SK-N-SH (cell line): ENCODE results near the gene COX4I1. TPM values are rescaled to one million over a fixed set of nuclear protein-coding genes. Genes with fewer than 3 reads are reported as not detected.

ENCODE experiments used
- CTCF ChIA-PET: fragments of 300-600, 350-600 bp; formaldehyde crosslinking; extraction: SDS; loops from one replicate; lab custom pipeline; 2021; lab: Yijun Ruan, JAX
- POLR2A ChIA-PET: fragments of 350-600 bp; sonication (Branson Sonifier 250); formaldehyde crosslinking; extraction: SDS; loops from one replicate; lab custom pipeline; 2020; ENCODE audit warnings: antibody characterized with exemption, inconsistent platforms; lab: Yijun Ruan, JAX
- DNase-seq: peaks from one replicate; pipeline ENCODE4 v3.0.0; 2012
- H2AFZ ChIP-seq: fragments of 200-600 bp; sonication (generic); 2 replicates; pipeline ENCODE4 v1.8.1; 2016; ENCODE audit warnings: antibody characterized with exemption, mild to moderate bottlenecking, low read depth
- H3F3A ChIP-seq: fragments of 200-600 bp; sonication (generic); replicated peaks from 2 replicates; pipeline ENCODE3; 2016; ENCODE audit warnings: antibody characterized with exemption, mild to moderate bottlenecking; ENCODE audit not compliant: insufficient read depth
- H3K27ac ChIP-seq, 2 experiments: fragments of 200-500 bp in 1 of 2; fragments of 200-600 bp in 1 of 2; sonication (Bioruptor generic) in 1 of 2; sonication (generic), shearing (Covaris generic) in 1 of 2; 2 replicates each; pipeline versions ENCODE4 v1.5.1 to v1.6.1; 2014 to 2016; ENCODE audit warnings: low read depth in 2 of 2, inconsistent platforms in 1 of 2, low read length in 1 of 2, mild to moderate bottlenecking in 1 of 2, mixed read lengths in 1 of 2
- H3K27me3 ChIP-seq: fragments of 200-600 bp; sonication (generic), shearing (Covaris generic); 2 replicates; pipeline ENCODE4 v1.6.1; 2016; ENCODE audit warnings: mixed run types; ENCODE audit not compliant: insufficient read depth
- H3K36me3 ChIP-seq, 2 experiments: fragments of 200-500 bp in 1 of 2; fragments of 200-600 bp in 1 of 2; sonication (Bioruptor generic) in 1 of 2; sonication (generic) in 1 of 2; replicated peaks in 1 of 2; 2 replicates each; pipeline versions ENCODE3 to v1.5.1; 2014 to 2016; ENCODE audit warnings: low read length in 1 of 2, mild to moderate bottlenecking in 1 of 2; ENCODE audit not compliant: insufficient read depth in 2 of 2, control insufficient read depth in 1 of 2
- H3K4me1 ChIP-seq, 2 experiments: fragments of 200-500 bp in 1 of 2; fragments of 200-600 bp in 1 of 2; sonication (Bioruptor generic) in 1 of 2; sonication (generic), shearing (Covaris generic) in 1 of 2; 2 replicates each; pipeline versions ENCODE4 v1.5.1 to v1.6.1; 2014 to 2016; ENCODE audit warnings: low read depth in 1 of 2, low read length in 1 of 2, mixed run types in 1 of 2; ENCODE audit not compliant: insufficient read depth in 2 of 2, control insufficient read depth in 1 of 2
- H3K4me2 ChIP-seq: fragments of 200-600 bp; sonication (generic), shearing (Covaris generic); 2 replicates; pipeline ENCODE4 v1.6.1; 2017; ENCODE audit warnings: mixed run types
- H3K4me3 ChIP-seq, 2 experiments: fragments of 200-500 bp in 1 of 2; fragments of 200-600 bp in 1 of 2; sonication (Bioruptor generic) in 1 of 2; sonication (generic), shearing (Covaris generic) in 1 of 2; 2 replicates each; pipeline versions ENCODE4 v1.5.1 to v1.8.1; 2014 to 2016; ENCODE audit warnings: low read depth in 2 of 2, inconsistent platforms in 1 of 2, low read length in 1 of 2, mild to moderate bottlenecking in 1 of 2, mixed read lengths in 1 of 2, moderate library complexity in 1 of 2
- H3K79me2 ChIP-seq: fragments of 200-600 bp; sonication (generic); 2 replicates; pipeline ENCODE4 v1.8.1; 2017; ENCODE audit warnings: mild to moderate bottlenecking; ENCODE audit not compliant: insufficient read depth
- H3K9ac ChIP-seq: fragments of 200-600 bp; sonication (generic); 2 replicates; pipeline ENCODE4 v1.6.1; 2017; ENCODE audit warnings: mixed run types
- H3K9me2 ChIP-seq: fragments of 200-600 bp; sonication (generic); 2 replicates; pipeline ENCODE4 v1.6.1; 2017; ENCODE audit warnings: mixed run types
- H3K9me3 ChIP-seq: fragments of 200-600 bp; sonication (generic); 2 replicates; pipeline ENCODE4 v1.6.1; 2017; ENCODE audit warnings: mixed run types, mild to moderate bottlenecking, moderate library complexity
- H4K20me1 ChIP-seq: fragments of 200-600 bp; sonication (generic); 2 replicates; pipeline ENCODE4 v1.6.1; 2017; ENCODE audit warnings: mild to moderate bottlenecking, mixed run types; ENCODE audit not compliant: insufficient read depth
- EZH2phosphoT487 ChIP-seq: fragments of 200-600 bp; sonication (generic); IDR thresholded peaks from 2 replicates; pipeline ENCODE4 v1.6.1; 2017; ENCODE audit warnings: low read depth, mixed run types, mild to moderate bottlenecking, antibody characterized with exemption, moderate library complexity, borderline replicate concordance
- FOSL2 ChIP-seq: IDR thresholded peaks from 2 replicates; pipeline ENCODE4 v1.4.0; 2012; ENCODE audit warnings: low read depth, mild to moderate bottlenecking, moderate library complexity, borderline replicate concordance
- FOXJ3 ChIP-seq: sonication (generic); formaldehyde crosslinking; IDR thresholded peaks from 2 replicates; pipeline ENCODE4 v1.5.1; 2020; ENCODE audit warnings: mild to moderate bottlenecking, missing genetic modification reagents
- GABPA ChIP-seq: IDR thresholded peaks from 2 replicates; pipeline ENCODE4 v1.4.0; 2012; ENCODE audit warnings: low read depth, mild to moderate bottlenecking
- NRF1 ChIP-seq: IDR thresholded peaks from 2 replicates; pipeline ENCODE4 v1.6.1; 2012; ENCODE audit warnings: low read depth, mild to moderate bottlenecking, low read length
- POLR2AphosphoS5 ChIP-seq: IDR thresholded peaks from 2 replicates; pipeline ENCODE4 v1.6.1; 2012; ENCODE audit warnings: low read depth, low read length
- RAD21 ChIP-seq: IDR thresholded peaks from 2 replicates; pipeline ENCODE4 v1.6.1; 2012; ENCODE audit warnings: mild to moderate bottlenecking, low read length
- RCOR1 ChIP-seq: fragments of 150-350 bp; IDR thresholded peaks from 2 replicates; pipeline ENCODE4 v1.6.1; 2017; ENCODE audit warnings: antibody characterized with exemption, low read length
- RFX5 ChIP-seq: IDR thresholded peaks from 2 replicates; pipeline ENCODE4 v1.6.1; 2012; ENCODE audit warnings: mild to moderate bottlenecking, improper control_type of control experiment, low read length
- RXRA ChIP-seq: IDR thresholded peaks from 2 replicates; pipeline ENCODE4 v1.4.0; 2012; ENCODE audit warnings: low read depth, mild to moderate bottlenecking, borderline replicate concordance
- TEAD4 ChIP-seq: IDR thresholded peaks from 2 replicates; pipeline ENCODE4 v1.4.0; 2012; ENCODE audit warnings: mild to moderate bottlenecking, borderline replicate concordance; ENCODE audit not compliant: insufficient read depth
- YY1 ChIP-seq: IDR thresholded peaks from 2 replicates; pipeline ENCODE4 v1.4.0; 2012; ENCODE audit warnings: low read depth, mild to moderate bottlenecking
- WGBS: methylation state at CpG from one replicate; pipeline ENCODE4 v1.1.6; 2017; ENCODE audit warnings: low lambda C conversion rate; 5-methylcytosine and 5-hydroxymethylcytosine counted together
- polyA plus RNA-seq, 3 experiments: library from polyadenylated mRNA; depleted of rRNA; stranded (reverse); fragments of >200 nt; gene quantifications; 2 replicates each; pipeline ENCODE4 v1.2.3, GENCODE V29; 2012
- TF ChIP-seq, protein P1 (sequence below): IDR thresholded peaks from 2 replicates; pipeline ENCODE4 v1.4.0; 2012; ENCODE audit warnings: low read depth, borderline replicate concordance
- TF ChIP-seq, protein P2 (sequence below): fragments of 200-600 bp; sonication (generic); IDR thresholded peaks from 2 replicates; pipeline ENCODE4 v1.6.1; 2017; ENCODE audit warnings: antibody characterized with exemption, mild to moderate bottlenecking, moderate library complexity
- TF ChIP-seq, protein P3 (sequence below): IDR thresholded peaks from 2 replicates; pipeline ENCODE4; 2012
- TF ChIP-seq, protein P4 (sequence below): IDR thresholded peaks from 2 replicates; pipeline ENCODE4 v1.4.0; 2012; ENCODE audit warnings: low read depth
- TF ChIP-seq, protein P5 (sequence below): fragments of 150-350 bp; IDR thresholded peaks from 2 replicates; pipeline ENCODE4 v1.6.1; 2017; ENCODE audit warnings: antibody characterized with exemption, low read length, low read depth, borderline replicate concordance

The COX4I1 gene
- polyA plus RNA-seq, 1 of the 3 experiments (the other 2 are of a cell fraction), result 1,294 TPM

DNA sequence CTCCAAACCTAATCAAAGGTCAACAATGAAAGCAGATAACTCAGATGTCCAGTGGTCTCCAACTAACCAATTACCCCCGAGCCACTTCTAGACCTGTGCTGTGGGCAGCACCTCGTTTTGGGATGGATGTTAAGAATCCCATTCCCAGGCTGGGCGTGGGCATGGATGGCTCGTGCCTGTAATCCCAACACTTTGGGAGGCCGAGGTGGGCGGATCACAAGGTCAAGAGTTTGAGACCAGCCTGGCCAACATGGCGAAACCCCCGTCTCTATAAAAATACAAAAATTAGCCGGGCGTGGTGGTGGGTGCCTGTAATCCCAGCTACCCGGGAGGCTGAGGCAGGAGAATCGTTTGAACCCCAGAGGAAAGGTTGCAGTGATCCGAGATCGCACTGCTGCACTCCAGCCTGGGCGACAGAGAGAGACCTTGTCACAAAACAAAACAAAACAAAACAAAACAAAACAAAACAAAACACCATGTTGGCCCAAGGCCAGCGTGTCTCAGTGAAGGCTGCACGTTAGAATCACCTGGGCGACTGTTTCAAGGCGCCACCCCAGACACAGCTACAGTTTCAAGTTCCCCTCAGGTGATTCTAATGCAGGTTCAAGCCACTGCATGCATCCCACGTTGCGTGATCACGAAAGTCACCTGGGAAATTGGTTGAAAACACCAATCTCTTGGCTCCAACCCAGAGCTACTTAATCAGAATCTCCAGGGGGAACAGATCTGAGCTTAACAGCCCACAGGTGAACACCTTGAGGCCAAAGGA is 21.3 kb downstream of the COX4I1 start:
- WGBS, result 17% methylated on average over 16 of the region's 22 CpGs
- Histone ChIP-seq H3K27ac (no peak overlapping the region), H3K9ac (no peak overlapping the region), H2AFZ (no peak overlapping the region), H3K9me2 (no peaks in the 10 kb centered on the region), H3K36me3 (no peaks in the 10 kb centered on the region), H3K4me2 (no peak overlapping the region), H3F3A (no peaks in the 10 kb centered on the region), H4K20me1 (no peaks in the 10 kb centered on the region), H3K4me3 (no peak overlapping the region; a peak in 1 of 4 replicates), H3K79me2 (no peaks in the 10 kb centered on the region), H3K9me3 (no peaks in the 10 kb centered on the region), H3K27me3 (peaks cover 49% of the 10 kb centered on the region; the same call in 1 of the 2 replicates)
- ChIA-PET CTCF (interaction anchor here (0.6 to 4.8 kb wide), 56 partner anchors 9 to 1755 kb away, joined by 3 to 94 read pairs (median 4); no protein-coding TSS in a partner anchor), POLR2A (no interaction called here)
- no peak for TF ChIP-seq YY1
- TF ChIP-seq TEAD4, result no peak
- no peak for TF ChIP-seq NRF1
- TF ChIP-seq, protein P1, sequence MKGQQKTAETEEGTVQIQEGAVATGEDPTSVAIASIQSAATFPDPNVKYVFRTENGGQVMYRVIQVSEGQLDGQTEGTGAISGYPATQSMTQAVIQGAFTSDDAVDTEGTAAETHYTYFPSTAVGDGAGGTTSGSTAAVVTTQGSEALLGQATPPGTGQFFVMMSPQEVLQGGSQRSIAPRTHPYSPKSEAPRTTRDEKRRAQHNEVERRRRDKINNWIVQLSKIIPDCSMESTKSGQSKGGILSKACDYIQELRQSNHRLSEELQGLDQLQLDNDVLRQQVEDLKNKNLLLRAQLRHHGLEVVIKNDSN, result no peak
- no peak for TF ChIP-seq RXRA
- TF ChIP-seq GABPA, result no peak
- TF ChIP-seq, protein P2, sequence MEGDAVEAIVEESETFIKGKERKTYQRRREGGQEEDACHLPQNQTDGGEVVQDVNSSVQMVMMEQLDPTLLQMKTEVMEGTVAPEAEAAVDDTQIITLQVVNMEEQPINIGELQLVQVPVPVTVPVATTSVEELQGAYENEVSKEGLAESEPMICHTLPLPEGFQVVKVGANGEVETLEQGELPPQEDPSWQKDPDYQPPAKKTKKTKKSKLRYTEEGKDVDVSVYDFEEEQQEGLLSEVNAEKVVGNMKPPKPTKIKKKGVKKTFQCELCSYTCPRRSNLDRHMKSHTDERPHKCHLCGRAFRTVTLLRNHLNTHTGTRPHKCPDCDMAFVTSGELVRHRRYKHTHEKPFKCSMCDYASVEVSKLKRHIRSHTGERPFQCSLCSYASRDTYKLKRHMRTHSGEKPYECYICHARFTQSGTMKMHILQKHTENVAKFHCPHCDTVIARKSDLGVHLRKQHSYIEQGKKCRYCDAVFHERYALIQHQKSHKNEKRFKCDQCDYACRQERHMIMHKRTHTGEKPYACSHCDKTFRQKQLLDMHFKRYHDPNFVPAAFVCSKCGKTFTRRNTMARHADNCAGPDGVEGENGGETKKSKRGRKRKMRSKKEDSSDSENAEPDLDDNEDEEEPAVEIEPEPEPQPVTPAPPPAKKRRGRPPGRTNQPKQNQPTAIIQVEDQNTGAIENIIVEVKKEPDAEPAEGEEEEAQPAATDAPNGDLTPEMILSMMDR, result no peak
- TF ChIP-seq, protein P3, sequence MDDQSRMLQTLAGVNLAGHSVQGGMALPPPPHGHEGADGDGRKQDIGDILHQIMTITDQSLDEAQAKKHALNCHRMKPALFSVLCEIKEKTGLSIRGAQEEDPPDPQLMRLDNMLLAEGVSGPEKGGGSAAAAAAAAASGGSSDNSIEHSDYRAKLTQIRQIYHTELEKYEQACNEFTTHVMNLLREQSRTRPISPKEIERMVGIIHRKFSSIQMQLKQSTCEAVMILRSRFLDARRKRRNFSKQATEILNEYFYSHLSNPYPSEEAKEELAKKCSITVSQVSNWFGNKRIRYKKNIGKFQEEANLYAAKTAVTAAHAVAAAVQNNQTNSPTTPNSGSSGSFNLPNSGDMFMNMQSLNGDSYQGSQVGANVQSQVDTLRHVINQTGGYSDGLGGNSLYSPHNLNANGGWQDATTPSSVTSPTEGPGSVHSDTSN, result no peak
- TF ChIP-seq, protein P4, sequence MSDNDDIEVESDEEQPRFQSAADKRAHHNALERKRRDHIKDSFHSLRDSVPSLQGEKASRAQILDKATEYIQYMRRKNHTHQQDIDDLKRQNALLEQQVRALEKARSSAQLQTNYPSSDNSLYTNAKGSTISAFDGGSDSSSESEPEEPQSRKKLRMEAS, result no peak
- no peak for TF ChIP-seq RFX5
- TF ChIP-seq POLR2AphosphoS5, result no peak
- TF ChIP-seq RAD21, result no peak
- TF ChIP-seq, protein P5, sequence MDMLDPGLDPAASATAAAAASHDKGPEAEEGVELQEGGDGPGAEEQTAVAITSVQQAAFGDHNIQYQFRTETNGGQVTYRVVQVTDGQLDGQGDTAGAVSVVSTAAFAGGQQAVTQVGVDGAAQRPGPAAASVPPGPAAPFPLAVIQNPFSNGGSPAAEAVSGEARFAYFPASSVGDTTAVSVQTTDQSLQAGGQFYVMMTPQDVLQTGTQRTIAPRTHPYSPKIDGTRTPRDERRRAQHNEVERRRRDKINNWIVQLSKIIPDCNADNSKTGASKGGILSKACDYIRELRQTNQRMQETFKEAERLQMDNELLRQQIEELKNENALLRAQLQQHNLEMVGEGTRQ, result no peak
- TF ChIP-seq RCOR1, result no peak
- no peak for TF ChIP-seq FOXJ3 (CRISPR knock-in tag)
- no peak for TF ChIP-seq EZH2phosphoT487
- no peak for TF ChIP-seq FOSL2
- TF ChIP-seq, all 33 proteins: peak for 0
- H3K4me1 ChIP-seq, result no peaks in the 10 kb centered on the region
- no peak for DNase-seq
